SK-N-SH treated with all-trans-retinoic acid at 6 μM for 48 hours (cell line): ENCODE results near the gene CYP11A1.

Experiments used
- CREB5 ChIP-seq: fragments of 250-450 bp; sonication (Bioruptor Pico); IDR thresholded peaks from 2 replicates; pipeline ENCODE4 v1.5.1; 2020; ENCODE audit warnings: low read depth, mild to moderate bottlenecking, moderate library complexity
- CSDC2 ChIP-seq: fragments of 250-450 bp; sonication (Bioruptor Pico); IDR thresholded peaks from 2 replicates; pipeline ENCODE4 v1.5.0; 2020; ENCODE audit warnings: mild to moderate bottlenecking, moderate library complexity
- CSRNP3 ChIP-seq: fragments of 250-450 bp; sonication (Bioruptor Pico); IDR thresholded peaks from 2 replicates; pipeline ENCODE4 v1.5.1; 2021; ENCODE audit warnings: mild to moderate bottlenecking, moderate library complexity
- ISL1 ChIP-seq: fragments of 250-450 bp; sonication (Bioruptor Pico); IDR thresholded peaks from 2 replicates; pipeline ENCODE4 v2.1.2; 2022; ENCODE audit warnings: mild to moderate bottlenecking, moderate library complexity
- OSR1 ChIP-seq: fragments of 250-450 bp; sonication (Bioruptor Pico); IDR thresholded peaks from 2 replicates; pipeline ENCODE4 v1.8.0; 2022; ENCODE audit warnings: moderate library complexity, mild to moderate bottlenecking, inconsistent platforms
- PATZ1 ChIP-seq: fragments of 250-450 bp; sonication (Bioruptor Pico); IDR thresholded peaks from 2 replicates; pipeline ENCODE4 v1.8.0; 2020; ENCODE audit warnings: mild to moderate bottlenecking, moderate library complexity, borderline replicate concordance
- POU6F1 ChIP-seq: fragments of 250-450 bp; sonication (Bioruptor Pico); IDR thresholded peaks from 2 replicates; pipeline ENCODE4 v1.8.0; 2021; ENCODE audit warnings: low read depth, mild to moderate bottlenecking, moderate library complexity, borderline replicate concordance
- TCF4 ChIP-seq: fragments of 250-450 bp; sonication (Bioruptor Pico); IDR thresholded peaks from 2 replicates; pipeline ENCODE4 v1.8.0; 2021; ENCODE audit warnings: mild to moderate bottlenecking, moderate library complexity, borderline replicate concordance
- TSHZ2 ChIP-seq: fragments of 250-450 bp; sonication (Bioruptor Pico); IDR thresholded peaks from 2 replicates; pipeline ENCODE4 v1.5.0; 2020; ENCODE audit warnings: mild to moderate bottlenecking, moderate library complexity
- ZC3H10 ChIP-seq: fragments of 250-450 bp; sonication (Bioruptor Pico); IDR thresholded peaks from 2 replicates; pipeline ENCODE4 v1.5.1; 2021; ENCODE audit warnings: mild to moderate bottlenecking, moderate library complexity
- ZFP3 ChIP-seq: fragments of 250-450 bp; sonication (Bioruptor Pico); IDR thresholded peaks from 2 replicates; pipeline ENCODE4 v1.5.0; 2020; ENCODE audit warnings: mild to moderate bottlenecking, moderate library complexity
- ZFP30 ChIP-seq: fragments of 450-650 bp; formaldehyde crosslinking; IDR thresholded peaks from 2 replicates; pipeline ENCODE4 v1.5.0; 2022; ENCODE audit warnings: mild to moderate bottlenecking, moderate library complexity

- TF ChIP-seq CREB5 (CRISPR knock-in tag) (no peak), TSHZ2 (CRISPR knock-in tag) (no peak), PATZ1 (CRISPR knock-in tag) (no peak), OSR1 (CRISPR knock-in tag) (no peak), CSDC2 (CRISPR knock-in tag) (no peak), POU6F1 (CRISPR knock-in tag) (no peak), TCF4 (no peak), ZFP30 (CRISPR knock-in tag) (no peak), CSRNP3 (CRISPR knock-in tag) (no peak), ISL1 (CRISPR knock-in tag) (no peak), ZC3H10 (CRISPR knock-in tag) (no peak), ZFP3 (no peak)
Measured at GRCh38 chr15:74332611-74333010, 34.8 kb downstream of the CYP11A1 start.
